ENCODE data around the gene ADGRD2. TPM values are rescaled to one million over a fixed set of nuclear protein-coding genes. Genes with fewer than 3 reads are reported as not detected.

Gene ADGRD2
- total RNA-seq, 1 experiment from 2014 or later, result not detected

GRCh38 chr9:124479371-124479770 is 29.1 kb downstream of the ADGRD2 start:
- no peak for DNase-seq (ENCODE audit: low read depth)

GRCh38 chr9:124479947-124480620 is 29.8 kb downstream of the ADGRD2 start:
- DNase-seq (ENCODE audit: low read depth), result no peak

GRCh38 chr9:124480621-124480981 is 30.4 kb downstream of the ADGRD2 start:
- peak; percentile 25 for DNase-seq (ENCODE audit: low read depth)

- no peak for DNase-seq (ENCODE audit: low read depth)
These were observed 30.9 kb downstream of the ADGRD2 start for GRCh38 chr9:124481115-124481514.

- DNase-seq (ENCODE audit: low read depth), result no peak
These were observed 32.3 kb downstream of the ADGRD2 start for GRCh38 chr9:124482431-124483031.

GRCh38 chr9:124483481-124483880 is 33.2 kb downstream of the ADGRD2 start:
- DNase-seq (ENCODE audit: low read depth), result no peak

- no peak for DNase-seq (ENCODE audit: low read depth)
These were observed 35.0 kb downstream of the ADGRD2 start for GRCh38 chr9:124485201-124485600.

GRCh38 chr9:124485936-124486335 is 35.7 kb downstream of the ADGRD2 start:
- no peak for DNase-seq (ENCODE audit: low read depth)

- DNase-seq (ENCODE audit: low read depth), result no peak
These were observed 36.6 kb downstream of the ADGRD2 start for GRCh38 chr9:124486778-124487259.

GRCh38 chr9:124487260-124488182 is 37.3 kb downstream of the ADGRD2 start:
- DNase-seq (ENCODE audit: low read depth), result no peak

- DNase-seq (ENCODE audit: low read depth), result no peak
These were observed 38.5 kb downstream of the ADGRD2 start for GRCh38 chr9:124488641-124489210.

- DNase-seq (ENCODE audit: low read depth), result peak; percentile 74
These were observed 39.0 kb downstream of the ADGRD2 start for GRCh38 chr9:124489222-124489621.

- no peak for DNase-seq (ENCODE audit: low read depth)
These were observed 39.8 kb downstream of the ADGRD2 start for GRCh38 chr9:124490004-124490403.

GRCh38 chr9:124491049-124491975 is 41.1 kb downstream of the ADGRD2 start:
- DNase-seq (ENCODE audit: low read depth), result no peak

GRCh38 chr9:124492818-124493217 is 42.6 kb downstream of the ADGRD2 start:
- no peak for DNase-seq (ENCODE audit: low read depth)

- DNase-seq (ENCODE audit: low read depth), result no peak
These were observed 43.0 kb downstream of the ADGRD2 start for GRCh38 chr9:124493218-124493617.

- DNase-seq (ENCODE audit: low read depth), result no peak
These were observed 43.7 kb downstream of the ADGRD2 start for GRCh38 chr9:124493794-124494479.

- no peak for DNase-seq (ENCODE audit: low read depth)
These were observed 45.1 kb downstream of the ADGRD2 start for GRCh38 chr9:124495126-124496074.

GRCh38 chr9:124496075-124496449 is 45.8 kb downstream of the ADGRD2 start:
- no peak for DNase-seq (ENCODE audit: low read depth)

All from M059J (cell line).